Fibroblast of skin of left quadriceps (primary cell): ENCODE measurements around the gene SLC22A5.

ENCODE experiments used
- DNase-seq, 2 experiments: peaks; one replicate each; pipeline ENCODE4 v3.0.0-alpha.2; 2013; ENCODE audit warnings: low read depth in 2 of 2

The SLC22A5 gene

DNA sequence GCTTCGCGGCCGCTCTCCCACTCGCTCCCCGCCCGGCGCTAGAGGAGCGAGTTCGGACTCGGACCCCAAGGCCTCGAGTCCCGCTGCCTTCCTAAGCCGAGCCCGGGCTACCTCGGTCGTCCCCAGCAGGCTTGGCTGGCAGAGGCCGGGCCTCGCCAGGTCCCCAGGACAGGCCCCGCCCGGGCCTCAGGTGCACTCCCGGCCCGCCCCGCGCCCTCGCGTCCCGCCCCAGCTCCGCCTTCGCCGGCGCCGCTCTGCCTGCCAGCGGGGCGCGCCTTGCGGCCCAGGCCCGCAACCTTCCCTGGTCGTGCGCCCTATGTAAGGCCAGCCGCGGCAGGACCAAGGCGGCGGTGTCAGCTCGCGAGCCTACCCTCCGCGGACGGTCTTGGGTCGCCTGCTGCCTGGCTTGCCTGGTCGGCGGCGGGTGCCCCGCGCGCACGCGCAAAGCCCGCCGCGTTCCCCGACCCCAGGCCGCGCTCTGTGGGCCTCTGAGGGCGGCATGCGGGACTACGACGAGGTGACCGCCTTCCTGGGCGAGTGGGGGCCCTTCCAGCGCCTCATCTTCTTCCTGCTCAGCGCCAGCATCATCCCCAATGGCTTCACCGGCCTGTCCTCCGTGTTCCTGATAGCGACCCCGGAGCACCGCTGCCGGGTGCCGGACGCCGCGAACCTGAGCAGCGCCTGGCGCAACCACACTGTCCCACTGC, at the start of gene SLC22A5:
TSS of gene SLC22A5 (plus strand) at position 237 of the 707 bp plus-strand sequence. CDS start at position 500, 263 bp downstream.
- no peak for DNase-seq

DNA sequence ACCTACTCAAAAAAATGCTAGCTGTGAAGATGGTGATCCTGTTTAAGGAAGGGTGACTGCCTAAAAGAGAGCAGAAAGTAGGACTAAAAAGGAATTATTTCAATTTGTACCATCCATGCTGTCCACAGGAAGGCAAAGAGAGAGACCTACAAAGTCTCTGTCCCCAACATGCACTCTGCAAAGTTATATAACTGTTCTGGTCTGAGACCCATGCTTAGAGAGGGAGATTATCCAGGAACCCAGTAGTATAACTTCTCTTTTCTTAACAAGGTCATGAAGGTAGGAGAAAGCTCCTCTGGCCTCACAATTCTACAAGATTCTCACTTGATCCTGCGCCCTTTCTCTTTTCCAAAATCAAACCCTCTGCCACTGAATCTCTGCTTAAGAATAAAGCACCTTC, 49.5 kb upstream of the SLC22A5 start:
- no peak for DNase-seq

DNA sequence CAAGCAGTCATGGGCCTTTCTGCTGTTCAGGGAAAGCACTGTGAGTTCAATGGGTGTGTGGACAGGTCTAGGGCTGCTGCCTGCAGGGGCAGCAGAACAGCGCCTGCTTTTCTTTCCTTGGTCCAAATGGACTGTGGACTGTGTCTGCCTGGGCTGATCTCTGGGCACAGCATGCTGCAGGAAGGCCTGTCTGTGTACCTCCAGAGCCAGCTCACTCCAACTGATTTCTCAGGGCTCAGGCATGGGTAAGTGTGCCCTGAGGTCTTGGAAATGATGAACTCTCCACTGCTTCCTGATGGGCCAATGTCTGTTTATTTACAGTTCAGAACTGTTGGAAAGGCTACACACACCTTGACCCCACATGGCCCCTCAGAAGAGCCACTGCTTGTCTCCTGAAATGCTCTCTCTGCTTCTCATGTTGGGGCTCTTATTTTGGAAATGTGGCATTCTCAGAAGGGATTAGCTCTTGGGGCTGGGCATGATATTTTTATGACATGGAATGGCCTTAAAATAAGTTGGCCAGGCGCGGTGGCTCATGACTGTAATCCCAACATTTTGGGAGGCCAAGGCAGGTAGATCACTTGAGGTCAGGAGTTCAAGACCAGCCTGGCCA, 48.3 kb upstream of the SLC22A5 start:
- DNase-seq: no peak

DNA sequence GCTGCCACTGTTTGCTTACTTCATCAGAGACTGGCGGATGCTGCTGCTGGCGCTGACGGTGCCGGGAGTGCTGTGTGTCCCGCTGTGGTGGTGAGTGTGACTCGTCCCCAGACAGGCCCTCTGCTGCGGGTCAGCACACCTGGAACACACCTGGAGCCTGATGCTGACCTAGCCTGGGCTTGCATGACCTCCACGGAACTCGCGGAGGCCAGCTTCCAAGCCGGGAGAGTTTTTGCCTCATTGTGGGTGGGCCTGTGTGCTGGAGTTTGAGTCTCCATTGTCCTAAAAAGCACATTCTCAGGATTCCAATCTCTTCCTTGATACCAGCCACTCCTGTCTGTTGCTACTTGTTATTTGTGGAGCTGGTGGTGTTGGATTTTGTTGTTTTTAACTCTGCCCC, 47.2 kb upstream of the SLC22A5 start:
- no peak for DNase-seq

DNA sequence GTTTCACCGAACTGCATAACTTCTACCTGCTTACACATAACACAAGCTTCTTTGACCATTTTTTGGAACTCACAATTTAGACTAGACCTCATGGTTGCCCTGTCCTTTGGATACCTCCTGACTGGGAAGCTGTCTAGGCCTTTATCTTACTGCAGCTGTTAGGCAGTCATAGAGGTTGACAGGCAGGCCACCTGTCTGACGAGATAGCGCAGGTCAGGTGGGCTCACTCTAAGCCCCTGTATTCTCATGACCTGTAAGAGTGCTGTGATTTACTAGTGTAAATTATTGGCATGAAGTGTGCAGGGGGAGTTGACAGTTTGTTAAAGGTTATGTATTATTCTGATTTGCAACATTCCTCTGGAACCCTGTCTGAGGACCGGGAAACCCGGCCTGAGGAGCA, 46.3 kb upstream of the SLC22A5 start:
- no peak for DNase-seq

DNA sequence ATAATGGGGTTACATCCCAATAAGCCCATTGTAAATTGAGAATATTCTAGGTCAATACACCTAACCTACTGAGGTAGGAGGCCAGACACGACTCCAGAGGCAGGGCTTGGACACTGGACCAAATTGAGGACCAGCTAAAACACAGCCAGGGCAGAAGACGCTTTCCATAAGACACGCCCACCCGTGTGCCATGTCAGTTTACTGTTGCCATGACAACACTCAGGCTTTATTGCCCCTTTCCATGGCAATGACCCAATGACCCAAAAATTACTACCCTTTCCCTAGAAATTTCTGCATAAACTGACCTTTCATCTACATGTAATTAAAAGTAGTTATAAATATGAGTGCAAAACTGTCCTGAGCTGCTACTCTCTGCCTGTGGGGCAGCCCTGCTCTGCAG, 43.8 kb upstream of the SLC22A5 start:
- DNase-seq: no peak

DNA sequence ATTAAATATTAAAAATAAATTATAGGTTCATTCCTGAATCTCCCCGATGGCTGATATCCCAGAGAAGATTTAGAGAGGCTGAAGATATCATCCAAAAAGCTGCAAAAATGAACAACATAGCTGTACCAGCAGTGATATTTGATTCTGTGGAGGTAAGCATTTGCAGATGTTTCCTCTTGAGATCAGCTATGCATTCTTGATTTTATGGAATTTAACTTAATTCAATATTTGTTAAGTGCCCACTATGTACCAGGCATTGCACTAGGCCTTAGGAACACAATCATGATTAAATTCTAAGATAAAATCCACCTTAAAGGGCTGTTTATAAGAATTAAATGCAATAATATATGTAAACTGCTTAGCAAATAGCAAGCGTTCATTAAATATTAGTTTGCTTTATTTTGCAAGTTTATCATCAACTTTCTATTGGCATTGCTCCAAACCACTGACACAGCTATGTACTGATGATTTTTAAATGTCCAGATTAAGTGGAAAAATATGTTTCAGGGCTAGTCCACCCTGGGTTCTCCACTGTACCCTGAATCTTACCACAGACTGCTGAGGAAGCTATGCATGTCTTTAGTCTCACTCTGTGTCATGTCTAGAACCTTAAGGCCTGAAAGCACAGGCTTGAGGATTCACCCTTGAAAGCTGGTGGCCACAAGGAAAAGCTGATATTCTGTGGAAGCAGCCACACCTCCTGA, 42.1 kb upstream of the SLC22A5 start:
- DNase-seq: peak; percentile 35 to 47

DNA sequence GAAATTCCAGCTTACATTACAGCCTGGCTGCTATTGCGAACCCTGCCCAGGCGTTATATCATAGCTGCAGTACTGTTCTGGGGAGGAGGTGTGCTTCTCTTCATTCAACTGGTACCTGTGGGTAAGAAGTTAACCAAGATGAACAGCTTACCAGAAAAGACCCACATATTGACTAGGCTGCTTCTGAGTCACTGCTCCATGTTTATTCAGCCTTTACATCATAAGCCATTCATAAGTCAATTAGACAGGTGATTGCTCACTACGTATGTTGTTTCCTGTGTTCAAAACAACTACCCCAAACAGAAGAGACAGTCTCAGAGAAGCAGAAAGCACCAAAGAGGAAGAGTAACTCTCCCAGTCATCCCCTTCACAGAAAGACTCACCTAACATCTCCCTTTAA, 34.7 kb upstream of the SLC22A5 start:
- DNase-seq: no peak

DNA sequence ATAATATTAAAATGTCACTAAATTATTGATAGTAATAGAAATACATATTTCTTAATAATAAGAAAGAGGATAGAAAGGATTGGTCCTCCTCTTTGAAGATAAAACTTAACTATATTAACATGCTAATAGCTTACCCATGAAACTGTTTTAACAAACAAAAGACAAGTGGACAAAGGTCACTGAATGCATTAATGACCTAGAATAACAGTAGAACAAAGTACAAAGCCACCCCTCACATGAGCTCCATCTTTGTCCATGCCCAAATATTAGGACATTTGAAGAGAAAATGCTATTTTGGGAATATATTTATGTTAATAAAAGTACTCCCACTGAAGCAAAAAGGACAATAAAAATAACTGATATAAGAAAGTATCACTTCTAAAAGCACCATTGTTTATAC, 34.1 kb upstream of the SLC22A5 start:
- DNase-seq: no peak

DNA sequence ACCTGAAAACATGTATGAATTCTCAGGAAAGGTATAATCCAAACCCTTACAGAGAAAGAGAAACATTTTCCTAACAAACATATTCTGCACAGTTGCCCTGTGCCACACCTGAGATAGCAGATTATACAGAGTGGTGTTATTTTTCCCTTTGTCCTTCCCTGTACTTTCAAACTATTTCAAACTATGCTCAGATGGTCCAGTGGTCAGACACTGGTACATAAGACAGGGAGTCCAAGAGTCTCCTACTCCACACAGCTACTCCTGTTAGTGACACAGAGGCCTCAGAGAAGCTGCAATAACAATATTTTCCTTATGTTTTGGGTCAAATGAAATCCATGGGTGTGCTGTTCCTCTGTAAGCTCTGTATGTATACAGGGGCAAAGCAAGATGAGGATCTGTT, 30.0 kb upstream of the SLC22A5 start:
- no peak for DNase-seq

DNA sequence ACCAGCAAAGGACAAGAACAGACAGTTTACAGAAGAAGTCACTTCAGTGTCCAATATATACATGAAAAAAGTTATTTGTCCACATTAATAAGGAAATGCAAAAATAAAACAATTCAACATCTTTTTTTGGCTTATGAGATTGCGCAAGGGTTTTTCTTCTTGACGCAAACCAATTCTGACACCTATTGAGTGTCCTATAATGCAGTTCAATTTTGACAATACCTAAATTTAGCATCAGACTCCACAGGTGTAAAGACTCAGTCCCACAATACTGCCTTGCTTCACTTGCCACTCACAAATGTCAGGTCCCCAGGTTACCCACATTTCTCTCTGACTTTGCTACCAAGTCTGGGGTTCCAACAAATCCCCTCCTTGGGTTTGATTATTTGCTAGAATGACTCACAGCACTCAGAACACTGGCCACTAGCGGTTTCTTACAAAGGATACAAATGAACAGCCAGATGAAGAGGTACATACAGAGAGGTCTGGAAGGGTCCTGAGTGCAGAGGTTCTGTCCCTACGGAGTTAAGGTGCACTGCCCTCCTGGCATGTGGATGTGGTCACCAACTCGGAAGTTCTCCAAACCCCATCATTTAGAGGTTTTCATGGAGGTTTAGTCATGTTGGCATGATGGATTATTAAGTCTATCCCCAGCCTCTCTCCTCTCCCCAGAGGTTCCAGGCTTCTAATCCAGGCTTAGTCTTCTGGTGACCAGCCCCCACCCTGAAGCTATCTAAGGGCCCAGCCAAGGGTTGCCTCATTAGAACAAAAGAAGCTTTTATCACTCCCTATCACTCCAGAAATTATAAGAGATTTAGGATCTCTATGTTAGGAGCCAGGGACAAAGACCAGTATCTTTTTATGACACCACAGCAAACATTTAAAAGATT, 27.0 kb upstream of the SLC22A5 start:
- no peak for DNase-seq

DNA sequence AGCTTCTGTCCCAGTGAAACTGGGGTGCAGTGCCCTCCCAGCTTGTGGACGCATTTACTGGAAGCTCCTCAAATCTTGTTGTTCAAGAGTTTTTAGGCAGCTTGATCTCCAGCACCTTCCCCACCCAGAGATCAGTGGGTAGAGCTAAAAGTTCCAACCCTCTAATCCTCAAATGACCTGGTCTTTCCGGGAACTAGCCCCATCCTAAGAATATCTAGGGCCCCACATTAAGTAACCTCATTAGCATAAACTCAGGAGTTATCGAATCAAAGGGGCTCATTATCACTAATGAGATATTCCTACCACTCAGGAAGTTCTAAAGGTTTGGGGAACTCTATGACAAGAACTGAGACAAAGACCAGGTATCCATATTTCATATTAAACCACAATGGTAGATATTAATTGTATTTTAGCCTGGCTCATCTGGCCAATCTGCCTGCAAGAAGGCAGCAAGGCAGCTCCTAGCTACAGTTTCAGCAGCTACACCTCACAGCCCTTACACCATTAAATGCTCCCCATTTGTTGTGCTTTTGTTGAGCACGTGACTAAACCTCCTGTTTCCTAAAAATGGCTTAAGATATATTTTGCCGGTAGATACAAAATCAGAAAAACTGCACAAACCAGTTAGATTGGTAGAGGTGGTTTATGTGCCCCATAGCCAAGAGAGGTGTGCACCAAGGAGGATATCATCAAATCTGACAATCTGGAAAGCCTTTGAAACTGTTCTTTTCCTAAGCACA, 24.6 kb upstream of the SLC22A5 start:
- DNase-seq: no peak

DNA sequence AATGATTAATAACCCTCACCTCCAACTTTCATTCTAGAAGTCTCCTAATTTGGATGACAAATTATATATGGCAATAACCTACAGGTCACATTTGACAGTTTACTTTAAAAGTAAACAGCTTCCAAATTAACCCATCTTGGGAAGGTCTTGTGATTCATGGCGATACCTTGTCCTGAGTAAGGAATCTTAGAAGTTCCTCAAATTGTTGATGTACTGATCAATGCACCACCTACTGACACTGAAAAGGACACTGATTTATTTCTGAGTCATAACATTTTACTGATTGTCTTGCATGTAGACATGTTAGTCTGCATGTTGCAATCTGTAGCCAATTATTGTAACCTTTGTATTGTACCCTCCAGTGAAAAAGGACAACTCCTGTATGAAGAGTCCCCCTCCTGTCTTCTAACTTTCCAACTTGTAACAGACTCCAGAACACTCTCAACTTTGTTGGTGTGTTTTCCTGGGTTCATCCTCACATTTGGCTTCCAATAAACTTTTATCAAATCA, 16.0 kb upstream of the SLC22A5 start:
- no peak for DNase-seq

DNA sequence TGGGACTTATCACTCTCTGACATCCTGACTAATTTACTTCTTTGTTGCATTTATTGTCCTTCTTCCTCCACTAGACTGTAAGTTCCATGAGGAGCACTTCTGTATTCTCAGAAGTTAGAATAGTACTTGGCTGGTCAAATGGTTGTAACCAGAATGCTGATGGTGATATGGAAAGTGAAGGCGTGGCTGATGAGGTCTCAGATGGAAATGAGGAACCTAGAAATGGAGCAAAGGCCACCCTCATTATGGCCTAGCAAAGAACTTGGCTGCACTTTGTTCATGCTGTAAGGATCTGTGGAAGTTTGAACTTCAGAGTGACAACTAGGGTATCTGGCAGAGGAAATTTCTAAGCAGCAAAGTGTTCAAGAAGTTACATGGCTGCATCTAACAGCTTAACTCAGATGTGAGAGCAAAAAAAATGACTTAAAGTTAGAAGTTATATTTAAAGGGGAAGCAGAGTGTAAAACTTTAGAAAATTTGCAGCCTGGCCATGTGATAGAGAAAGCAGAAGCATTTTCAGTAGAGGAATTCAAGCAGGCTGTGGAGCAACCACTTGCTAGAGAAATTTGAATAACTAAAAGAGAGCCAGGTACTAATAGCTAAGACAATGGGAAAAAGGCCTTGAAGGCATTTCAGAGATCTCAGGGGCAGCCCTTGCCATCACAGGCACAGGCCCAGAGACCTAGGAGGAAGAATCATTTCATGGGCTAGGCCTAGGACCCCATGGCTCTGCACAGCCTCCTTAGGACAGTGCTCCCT, 14.9 kb upstream of the SLC22A5 start:
- DNase-seq: no peak

DNA sequence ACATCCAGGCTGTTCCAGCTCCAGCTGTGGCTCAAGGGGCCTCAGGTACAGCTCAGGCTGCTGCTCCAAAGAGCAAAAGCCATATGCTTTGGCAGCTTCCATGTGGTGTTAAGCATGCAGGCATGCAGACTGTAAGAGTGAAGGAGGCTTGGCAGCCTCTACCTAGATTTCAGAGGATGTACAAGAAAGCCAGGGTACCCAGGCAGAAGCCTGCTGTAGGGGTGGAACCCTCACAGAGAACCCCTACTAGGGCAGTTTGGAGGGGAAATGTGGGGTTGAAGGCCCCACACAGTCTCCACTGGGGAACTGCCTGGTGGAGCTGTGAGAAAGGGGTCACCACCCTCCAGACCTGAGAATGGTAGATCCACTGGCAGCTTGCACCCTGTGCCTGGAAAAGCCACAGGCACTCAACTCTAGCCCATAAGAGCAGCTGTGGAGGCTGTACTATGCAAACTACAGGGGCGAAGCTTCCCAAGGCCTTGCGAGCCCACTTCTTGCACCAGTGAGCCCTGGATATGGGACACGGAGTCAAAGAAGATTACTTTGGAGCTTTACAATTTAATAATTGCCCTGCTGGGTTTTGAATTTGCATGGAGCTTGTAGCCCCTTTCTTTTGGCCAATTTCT, 14.3 kb upstream of the SLC22A5 start:
- no peak for DNase-seq

DNA sequence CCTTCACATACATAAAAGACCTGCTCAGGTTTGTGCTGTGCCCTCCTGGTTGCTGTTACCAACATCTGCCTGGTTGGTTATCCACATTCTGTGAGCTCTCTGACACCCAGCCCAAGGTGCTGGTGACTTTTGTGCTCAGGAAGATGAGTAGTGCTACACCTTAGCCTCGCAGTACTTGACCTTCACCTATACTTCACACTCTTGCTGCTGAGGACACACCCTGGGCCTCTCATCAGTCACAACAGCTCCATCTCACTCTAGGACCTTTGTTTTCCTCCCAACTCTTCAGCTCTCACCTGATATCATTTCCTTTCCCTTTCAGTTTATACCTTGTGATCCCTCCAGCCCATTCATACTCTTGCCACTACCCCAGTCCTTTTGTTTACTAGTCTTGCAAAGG, 10.7 kb upstream of the SLC22A5 start:
- no peak for DNase-seq

DNA sequence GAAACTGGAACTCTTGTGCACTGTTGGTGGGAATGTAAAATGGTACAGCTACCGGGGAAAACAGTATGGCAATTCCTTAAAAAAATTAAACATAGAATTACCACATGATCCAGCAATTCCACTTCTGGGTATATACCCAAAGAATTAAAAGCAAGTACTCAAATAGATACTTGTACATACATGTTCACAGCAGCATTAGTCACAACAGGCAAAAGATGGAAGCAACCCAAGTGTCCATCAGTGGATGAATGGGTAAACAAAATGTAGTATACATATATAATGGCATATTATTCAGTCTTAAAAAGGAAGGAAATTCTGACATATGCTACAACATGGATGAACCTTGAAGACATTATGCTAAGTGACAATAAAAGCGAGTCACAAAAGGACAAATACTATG, 7.4 kb upstream of the SLC22A5 start:
- no peak for DNase-seq

DNA sequence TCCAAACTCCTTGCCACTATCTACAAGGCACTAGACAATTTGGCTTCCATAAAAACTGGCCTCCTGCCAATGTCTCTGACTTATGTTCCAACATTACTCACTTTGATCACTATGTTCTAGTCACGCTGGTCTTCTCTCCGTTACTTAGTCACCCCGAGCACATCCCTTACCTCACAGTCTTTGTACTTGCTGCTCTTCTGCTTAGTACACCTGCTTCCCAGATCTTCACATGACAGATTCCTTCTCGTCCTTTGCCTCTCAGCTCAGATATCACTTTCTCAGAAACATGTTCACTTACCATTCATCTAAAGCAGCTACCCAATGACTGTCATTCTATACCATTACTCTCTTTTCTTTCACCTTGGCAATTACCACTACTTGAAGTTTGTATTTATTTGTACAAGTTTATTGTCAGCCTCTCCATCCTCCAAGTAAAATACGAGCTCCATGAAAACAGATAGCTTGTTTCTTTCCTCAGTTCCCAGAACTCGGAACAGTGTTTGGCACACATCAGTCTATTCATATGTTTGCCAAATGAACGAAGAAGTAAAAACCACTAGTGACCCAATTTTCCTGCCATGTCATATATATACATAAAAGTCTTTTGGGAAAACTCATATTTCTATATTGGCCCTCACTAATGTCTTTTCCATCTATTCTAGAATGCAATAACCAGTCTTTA, 5.9 kb upstream of the SLC22A5 start:
- peak; percentile 39 to 49 for DNase-seq

DNA sequence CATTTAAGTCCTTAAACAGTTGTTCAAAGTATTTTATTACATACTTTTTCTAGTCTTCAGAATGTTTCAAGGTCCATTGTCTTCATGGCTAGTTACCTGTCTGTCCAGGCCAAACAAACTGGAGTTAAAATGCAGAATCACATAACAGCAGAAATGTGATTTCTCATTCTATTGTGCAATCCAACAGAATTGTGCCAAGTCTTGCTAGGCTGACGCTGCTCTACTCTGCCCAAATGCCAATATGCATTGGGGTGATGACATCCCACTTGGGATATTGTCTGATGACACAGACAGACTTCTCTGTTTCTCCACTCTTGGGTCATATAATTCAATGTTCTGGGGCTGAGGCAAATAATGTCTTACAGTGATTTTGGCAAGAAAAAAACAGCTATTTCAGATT, 5.2 kb upstream of the SLC22A5 start:
- peak in 1 of 2 experiments; percentile 22 for DNase-seq
